HG03139 (cell line): ENCODE measurements around the gene EFNA1.
"Not testable (repeated sequence)": the region's sequence is repeated elsewhere in the genome, so short reads cannot be mapped to it uniquely, and the experiment has no call there.

Experiments
- ATAC-seq: cut with Tn5 transposase; IDR thresholded peaks from one replicate; pipeline ENCODE4 v1.9.1; 2021; ENCODE audit not compliant: unreplicated experiment

The EFNA1 gene

DNA sequence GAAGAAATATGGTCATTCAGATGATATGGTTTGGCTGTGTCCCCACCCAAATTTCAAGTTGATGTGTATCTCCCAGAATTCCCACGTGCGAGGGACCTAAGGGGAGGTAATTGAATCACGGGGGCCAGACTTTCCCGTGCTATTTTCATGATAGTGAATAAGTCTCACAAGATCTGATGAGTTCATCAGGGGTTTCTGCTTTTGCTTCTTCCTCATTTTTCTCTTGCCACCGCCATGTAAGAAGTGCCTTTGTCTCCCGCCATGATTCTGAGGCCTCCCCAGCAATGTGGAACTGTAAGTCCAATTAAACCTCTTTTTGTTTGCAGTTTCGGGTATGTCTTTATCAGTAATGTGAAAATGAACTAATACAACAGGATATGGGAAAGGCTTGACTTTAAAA is 14.1 kb downstream of the EFNA1 start:
- no peak for ATAC-seq

- no peak for ATAC-seq
Observed at GRCh38 chr1:155145491-155145890, 17.8 kb downstream of the EFNA1 start.

- not testable (repeated sequence) for ATAC-seq
Observed at GRCh38 chr1:155155996-155156643, 28.4 kb downstream of the EFNA1 start.

- no peak for ATAC-seq
Observed at GRCh38 chr1:155158991-155159390, 31.3 kb downstream of the EFNA1 start.

GRCh38 chr1:155160128-155160527 is 32.5 kb downstream of the EFNA1 start:
- ATAC-seq = no peak

DNA sequence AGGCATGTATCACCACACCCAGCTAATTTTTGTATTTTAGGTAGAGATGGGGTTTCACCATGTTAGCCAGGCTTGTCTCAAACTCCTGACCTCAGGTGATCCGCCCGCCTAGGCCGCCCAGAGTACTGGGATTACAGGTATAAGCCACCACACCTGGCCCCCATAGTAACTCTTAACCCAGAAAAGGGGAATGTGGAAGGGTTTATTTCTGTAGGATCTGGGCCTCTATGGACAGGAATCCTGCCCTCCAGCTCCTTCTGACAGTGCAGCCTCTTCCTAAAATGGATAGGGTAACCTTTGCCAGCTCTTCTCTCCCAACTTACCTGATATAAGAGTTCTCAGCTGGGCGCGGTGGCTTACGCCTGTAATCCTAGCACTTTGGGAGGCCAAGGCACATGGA is 35.0 kb downstream of the EFNA1 start:
- not testable (repeated sequence) for ATAC-seq

- ATAC-seq = not testable (repeated sequence)
Observed at GRCh38 chr1:155163785-155164184, 36.1 kb downstream of the EFNA1 start.

DNA sequence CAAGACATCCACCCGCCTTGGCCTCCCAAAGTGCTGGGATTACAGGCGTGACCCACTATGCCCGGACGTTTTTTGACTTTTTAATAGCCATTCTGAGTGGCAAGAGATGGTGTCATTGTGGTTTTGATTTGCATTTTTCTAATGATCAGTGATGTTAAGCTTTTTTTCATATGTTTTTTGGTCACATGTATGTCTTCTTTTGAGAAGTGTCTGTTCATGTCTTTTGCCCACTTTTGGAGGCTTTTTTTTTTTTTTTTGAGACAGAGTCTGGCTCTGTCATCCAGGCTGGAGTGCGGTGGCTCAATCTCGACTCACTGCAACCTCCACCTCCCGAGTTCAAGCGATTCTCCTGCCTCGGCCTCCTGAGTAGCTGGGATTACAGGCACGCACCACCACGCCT is 36.9 kb downstream of the EFNA1 start:
- not testable (repeated sequence) for ATAC-seq

DNA sequence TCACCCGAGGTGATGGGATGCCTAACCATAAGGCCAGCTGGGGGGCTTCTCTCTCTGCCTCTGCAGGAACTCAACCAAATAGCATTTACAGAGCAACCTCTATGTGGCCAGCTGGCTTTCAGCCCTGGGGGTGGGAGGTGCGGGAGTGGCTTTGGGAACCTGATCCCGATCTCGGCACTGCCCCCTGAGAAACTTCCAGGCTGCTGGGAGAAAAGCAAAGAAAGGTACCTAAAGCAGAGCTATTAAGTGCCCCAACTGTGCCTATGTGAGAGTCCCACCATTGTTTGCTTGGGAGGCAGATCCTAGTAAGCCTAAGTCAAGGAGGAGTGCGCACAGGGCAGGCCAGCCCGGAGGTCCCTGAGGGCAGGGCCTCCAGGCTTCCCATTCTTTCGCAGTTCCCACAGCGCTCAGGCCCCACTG is 38.4 kb downstream of the EFNA1 start:
- ATAC-seq = no peak

DNA sequence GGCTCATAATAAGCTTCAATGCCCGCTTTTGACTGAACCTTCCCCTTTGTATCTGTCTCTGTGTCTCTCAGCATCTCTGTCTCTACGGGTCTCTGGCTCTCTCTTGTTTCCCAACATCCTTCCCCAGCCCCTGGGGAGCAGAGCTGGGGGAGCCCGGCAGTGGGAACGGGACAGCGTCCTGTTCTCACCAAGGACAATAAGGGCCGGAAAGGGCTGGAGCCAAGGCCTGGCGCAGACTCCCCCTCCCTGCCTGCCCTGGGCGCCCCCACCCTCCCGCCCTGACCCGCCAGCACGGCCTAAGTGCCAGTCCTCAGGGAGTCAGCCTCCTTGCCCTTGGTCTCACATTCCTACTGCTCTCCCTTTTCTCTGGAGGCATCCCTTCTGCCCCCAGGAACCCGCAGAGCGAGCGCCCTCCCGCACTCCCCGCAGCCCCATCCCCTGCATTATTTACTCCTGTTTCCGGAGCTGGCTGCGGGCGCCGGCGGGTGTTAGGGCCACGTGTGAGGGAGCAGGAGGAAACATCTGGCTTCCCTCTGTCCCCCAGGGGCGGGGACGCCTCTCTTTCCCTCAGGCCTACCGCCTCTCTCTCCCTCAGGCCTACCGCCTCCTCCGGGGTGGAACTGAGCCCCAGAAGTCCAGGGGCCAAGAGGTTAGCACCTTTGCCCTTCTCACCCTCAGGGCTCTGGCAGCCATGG is 38.9 kb downstream of the EFNA1 start:
- no peak for ATAC-seq

- peak; percentile 47 for ATAC-seq
Observed at GRCh38 chr1:155167166-155168104, 39.8 kb downstream of the EFNA1 start.

DNA sequence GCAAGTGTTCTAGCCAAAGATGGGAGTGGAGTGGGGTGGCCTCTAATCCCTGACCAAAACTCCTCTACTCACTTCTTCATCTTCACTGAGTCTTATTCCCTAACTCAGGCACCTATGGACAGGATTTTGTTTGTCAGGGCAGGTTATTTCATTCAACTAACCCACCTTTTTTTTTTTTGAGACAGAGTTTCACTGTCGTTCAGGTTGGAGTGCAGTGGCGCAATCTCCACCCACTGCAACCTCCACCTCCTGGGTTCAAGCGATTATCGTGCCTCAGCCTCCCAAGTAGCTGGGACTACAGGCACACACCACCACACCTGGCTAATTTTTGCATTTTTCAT is 40.4 kb downstream of the EFNA1 start:
- not testable (repeated sequence) for ATAC-seq

DNA sequence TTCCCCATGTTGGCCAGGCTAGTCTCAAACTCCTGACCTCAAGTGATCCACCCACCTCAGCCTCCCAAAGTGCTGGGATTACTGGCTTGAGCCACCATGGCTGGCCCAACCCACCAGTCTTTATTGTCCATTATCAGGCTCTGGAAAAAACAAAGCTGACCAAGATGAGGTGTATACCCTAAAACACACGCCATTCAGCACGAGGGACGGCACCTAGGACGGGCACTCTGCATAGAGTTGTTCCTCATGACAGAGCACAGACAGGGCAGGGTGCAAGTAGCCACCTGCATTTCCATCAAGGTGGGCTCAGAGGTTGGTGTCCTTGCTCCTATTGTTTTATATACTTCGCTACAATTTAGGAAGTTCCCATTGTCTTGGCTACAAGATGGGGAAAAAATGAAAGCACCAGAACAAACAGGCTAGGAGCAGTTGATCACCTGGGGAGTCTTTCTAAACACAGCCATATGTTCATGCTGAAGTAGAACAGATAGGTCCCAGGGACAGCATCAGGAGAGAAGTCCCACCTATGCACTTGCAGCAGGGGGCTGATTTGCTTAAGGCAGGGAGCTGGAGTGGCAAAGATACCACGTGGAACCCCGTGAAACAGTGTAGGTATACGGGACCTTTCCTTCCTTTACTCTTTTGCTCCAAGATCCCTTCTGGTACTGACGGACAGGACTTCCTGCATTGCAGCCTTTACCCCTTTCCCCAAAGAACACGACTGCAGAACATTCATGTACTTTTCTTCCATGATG is 41.0 kb downstream of the EFNA1 start:
- ATAC-seq = no peak

DNA sequence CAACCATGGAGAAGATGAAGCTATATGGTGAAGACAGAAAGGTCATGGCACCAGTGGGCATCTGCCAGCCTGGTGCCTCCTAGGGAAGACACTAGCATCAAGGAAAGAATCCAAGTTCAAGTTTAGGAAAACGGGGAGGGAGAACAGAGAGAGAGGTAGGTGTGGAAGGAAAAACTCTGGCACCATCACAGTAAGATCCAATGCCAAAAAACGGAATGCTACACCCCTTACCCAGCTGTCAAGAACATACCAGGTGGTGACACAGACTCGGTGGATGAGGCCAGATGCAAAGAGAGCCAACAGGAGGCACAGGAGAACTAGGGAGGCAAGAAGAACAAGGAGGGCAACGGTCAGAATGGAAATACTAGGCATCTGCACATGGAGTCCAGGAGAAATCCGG is 41.9 kb downstream of the EFNA1 start:
- ATAC-seq = no peak

DNA sequence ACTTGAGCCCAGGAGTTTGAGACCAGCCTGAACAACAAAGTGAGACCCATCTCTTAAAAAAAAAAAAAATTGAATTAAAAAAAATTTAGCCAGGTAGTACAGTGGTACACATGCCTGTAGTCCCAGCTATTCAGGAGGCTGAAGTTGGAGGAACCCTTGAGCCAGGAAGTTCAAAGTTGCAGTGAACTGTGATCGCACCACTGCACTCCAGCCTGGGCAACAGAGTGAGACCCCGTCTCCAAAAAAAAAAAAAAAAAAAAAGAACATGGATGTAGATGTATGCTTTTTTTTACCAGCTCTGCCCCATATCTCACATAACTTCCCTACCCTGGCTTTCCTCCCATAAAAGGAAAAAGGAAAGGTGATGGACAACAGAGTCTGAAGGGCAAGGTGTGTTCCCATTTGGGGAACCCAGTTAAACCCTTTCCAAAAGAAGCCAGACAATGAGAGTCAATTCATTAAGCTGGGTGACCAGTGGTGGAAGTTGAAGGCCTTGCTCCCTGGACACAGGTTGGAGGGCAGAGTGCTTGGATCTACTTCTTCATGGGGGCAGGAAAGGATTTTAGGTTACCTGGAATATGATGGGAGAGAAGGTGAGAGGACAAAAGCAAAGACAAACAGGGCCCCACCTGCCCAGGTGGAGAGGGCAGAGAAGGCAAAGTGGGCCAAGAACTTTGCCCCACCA is 42.6 kb downstream of the EFNA1 start:
- no peak for ATAC-seq

DNA sequence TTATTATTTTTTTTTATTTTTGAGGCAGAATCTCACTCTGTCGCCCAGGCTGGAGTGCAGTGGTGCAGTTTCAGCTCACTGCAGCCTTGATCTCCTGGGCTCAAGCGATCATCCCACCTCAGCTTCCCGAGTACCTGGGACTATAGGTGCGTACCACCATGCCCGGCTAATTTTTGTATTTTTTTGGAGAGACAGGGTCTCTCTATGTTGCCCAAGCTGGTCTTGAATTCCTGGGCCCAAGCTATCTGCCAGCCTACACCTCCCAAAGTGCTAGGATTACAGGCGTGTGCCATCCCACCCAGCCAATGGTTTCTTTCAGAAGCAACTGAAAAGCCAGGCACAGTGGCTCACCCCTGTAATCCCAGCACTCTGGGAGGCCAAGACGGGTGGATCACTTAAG is 43.1 kb downstream of the EFNA1 start:
- ATAC-seq = no peak

DNA sequence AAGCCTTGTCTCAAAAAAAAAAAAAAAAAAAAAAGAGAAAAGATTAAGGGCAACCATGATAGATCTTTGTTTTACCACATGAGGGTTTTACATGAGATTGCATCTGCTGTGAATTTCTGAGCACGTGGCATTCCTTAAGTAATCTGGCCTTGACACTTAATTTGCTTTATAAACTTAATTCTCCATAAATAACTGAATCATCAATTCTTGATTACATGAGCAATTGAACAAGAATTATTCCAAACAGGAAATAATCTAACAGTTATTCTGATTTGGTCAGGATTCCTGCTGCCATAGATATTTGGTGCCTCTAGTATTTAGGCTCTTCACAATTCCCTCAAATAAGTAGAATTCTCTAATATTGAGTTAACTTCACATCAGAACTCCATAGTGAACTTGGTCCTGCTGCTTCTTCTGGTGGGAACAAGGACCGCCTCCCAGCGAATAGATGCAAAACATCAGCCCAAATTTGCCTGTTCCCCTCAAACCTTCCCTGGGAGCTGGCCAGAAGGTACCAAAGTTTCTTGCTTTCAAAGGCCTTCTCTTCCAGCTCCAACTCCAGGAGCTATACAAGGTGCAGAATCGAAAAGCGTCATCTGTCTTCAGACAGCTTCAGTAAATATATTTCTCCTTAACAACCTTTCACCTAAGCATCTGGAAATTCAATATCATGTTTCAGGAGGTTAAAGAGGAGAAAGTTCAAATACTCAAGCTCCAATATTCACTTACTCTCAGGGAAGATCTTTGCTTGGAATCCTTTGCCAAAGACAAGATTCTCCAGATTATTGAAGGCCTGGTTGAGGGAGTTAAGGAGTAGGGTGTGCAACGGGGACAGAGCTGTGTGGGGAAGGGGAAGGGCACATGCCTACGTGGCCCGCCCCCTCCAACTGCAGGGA is 44.4 kb downstream of the EFNA1 start:
- ATAC-seq = no peak

- peak; percentile 60 for ATAC-seq
Observed at GRCh38 chr1:155172732-155173477, 45.2 kb downstream of the EFNA1 start, which contains the start of gene KRTCAP2. TSS of gene KRTCAP2 (minus strand) at chr1:155173304. CDS start at chr1:155173224, 80 bp downstream.
